HUDEP-2 (cell line): ENCODE data around the gene NTM.

Experiments
- DNase-seq, 76 experiments: peaks; one replicate each; lab custom pipeline; 2025; ENCODE audit not compliant: unreplicated experiment in 76 of 76; lab: John Stamatoyannopoulos, UW

Gene NTM

GRCh38 chr11:131538322-131538721 is 167.9 kb downstream of the NTM start:
- DNase-seq, result no peak

- DNase-seq, result no peak
Observed at GRCh38 chr11:131540676-131541075, 170.3 kb downstream of the NTM start.

DNA sequence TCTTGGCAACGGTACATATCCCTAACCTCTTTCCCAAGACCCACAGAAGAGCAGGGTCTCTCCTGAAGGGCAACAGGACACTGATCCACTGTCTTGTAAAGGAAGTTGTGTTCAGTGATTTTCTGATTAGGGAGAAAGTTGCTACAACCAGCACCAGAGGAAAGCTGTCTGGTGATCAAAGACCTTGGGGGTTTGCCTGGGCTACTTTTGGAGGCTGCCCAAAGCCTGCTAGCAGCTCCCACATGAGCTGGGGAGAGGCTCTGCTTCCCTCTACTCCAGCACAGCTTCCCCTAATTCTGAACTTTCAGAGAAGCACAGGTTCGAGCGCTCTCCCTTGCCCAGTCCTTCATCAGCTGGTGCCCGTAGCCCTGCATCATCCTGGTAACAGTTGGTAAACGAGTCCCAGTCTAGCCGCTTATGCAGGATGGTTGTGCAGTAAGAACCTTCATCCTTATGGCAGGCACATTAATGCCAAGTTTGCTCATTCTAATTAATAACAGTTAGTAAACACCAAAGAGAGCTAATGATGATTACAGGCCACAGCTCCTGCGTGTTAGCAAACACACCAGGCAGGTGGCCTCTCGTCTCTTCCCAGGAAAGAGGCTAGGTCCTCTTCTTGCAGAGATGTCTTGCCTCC is 173.1 kb downstream of the NTM start:
- DNase-seq, result no peak

DNA sequence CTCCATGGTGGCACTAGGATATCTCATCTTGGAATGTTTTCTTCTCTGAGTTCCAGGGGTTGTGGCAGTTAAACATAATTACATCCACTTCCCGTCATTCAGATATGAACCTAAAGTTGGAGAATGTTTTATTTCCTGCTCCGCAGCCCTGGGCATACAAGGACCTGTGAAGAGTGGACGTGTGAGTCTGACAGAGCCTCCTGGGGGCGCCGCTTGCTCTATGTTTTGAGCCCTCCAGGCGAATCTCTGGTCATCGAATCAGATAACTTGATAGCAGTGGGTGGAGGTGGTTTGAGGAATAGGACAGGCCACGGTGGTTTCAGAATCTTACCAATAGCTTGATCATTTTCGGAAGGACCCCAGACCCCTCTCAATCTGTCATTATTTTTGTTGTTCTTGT is 174.2 kb downstream of the NTM start:
- no peak for DNase-seq

GRCh38 chr11:131546218-131546895 is 175.9 kb downstream of the NTM start:
- DNase-seq, result no peak

- DNase-seq, result no peak
Observed at GRCh38 chr11:131549099-131549498, 178.7 kb downstream of the NTM start.

DNA sequence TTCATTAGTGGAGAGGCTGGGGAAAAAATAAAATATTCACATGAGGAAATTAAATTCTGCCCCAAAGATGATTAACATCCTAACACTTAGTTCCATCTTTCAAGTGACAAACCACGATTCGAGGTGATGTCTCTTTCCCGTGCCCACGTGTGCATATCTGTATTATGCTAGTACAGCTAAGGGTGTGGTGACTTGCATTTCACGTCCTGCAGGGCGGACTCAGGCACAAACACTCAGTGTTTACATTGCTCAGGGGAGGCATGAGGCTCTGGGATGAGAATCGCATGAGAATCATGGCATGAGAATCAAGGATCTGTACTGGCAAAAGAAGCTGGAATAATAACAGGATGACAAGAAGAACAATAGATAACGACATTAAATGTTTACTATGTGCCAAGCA is 179.4 kb downstream of the NTM start:
- no peak for DNase-seq

- no peak for DNase-seq
Observed at GRCh38 chr11:131560287-131560686, 189.9 kb downstream of the NTM start.

DNA sequence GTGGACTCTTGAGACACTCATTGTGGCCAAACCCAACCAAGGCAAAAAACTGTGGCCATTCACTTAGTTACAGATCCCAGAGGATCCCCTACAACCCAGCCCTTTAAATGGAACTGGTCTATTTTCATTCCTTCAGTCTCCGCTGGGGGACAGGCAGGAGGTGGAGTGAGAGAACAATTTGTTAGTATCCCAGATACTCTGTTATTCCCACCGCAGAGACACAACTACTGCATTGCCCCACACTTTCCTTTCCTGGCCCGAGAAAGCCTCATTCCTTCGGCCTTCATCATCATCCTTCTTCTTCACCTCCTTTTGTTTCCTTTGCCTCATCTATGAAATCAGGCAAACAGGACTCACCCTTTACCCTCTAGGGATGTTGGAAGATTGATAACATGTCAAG is 191.1 kb downstream of the NTM start:
- DNase-seq, result no peak

DNA sequence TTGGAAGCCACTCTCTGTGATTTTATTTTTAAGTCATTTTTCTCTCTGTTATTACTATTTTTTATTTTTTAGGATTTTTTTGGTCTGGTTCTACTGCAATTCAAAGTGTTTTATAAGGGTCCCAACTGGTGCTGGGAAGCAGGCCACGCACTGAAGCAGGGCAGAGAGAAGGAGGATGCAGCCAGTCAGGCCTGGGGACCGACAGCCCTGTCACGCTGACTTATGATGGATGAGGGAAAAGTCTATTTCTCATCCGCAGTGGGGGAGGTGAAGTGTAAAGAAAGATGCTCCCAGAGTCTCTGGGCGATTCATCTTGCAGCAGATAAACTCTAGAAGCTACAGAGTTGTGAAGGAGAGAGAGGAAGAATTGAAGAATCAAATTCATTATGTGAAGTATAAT is 191.6 kb downstream of the NTM start:
- DNase-seq, result no peak

DNA sequence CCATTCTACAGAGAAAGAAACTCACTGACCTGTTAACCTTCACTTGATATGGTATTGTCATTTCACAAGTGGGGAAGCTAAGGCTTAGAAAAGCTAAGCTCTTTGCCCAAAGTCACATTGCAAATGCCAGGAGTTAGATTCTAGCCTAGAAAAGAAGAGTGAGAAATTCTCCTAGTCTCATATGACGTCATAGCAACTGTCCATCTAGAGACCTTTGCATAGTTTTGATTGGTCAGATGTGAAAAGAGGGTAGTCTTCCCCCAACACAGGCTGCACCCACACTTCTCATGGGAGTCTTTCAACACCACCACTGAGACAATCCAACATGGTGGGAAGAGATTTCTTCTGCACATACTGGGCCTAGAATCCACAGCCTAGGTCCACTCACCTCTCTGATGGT is 197.9 kb downstream of the NTM start:
- DNase-seq, result no peak

DNA sequence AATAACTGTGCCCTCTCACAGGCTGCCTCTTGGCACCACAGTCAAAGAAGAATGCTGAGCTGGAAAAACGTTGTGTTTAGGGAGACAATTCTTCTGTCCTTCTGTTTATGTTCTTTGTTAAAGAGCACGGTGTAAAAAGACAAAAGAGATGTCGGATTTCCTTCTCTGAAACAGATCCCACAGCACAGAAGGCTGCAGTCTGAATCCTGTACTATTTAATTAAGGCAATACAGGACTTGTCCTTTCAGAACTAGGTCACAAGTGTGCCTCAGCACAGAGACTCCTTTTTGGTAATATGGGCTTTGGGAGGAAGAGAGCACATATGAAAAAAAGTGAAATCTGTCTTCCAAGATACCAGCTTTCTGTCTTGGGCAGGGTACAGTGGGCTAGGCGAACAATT is 201.2 kb downstream of the NTM start:
- no peak for DNase-seq

GRCh38 chr11:131572423-131572822 is 202.0 kb downstream of the NTM start:
- no peak for DNase-seq

DNA sequence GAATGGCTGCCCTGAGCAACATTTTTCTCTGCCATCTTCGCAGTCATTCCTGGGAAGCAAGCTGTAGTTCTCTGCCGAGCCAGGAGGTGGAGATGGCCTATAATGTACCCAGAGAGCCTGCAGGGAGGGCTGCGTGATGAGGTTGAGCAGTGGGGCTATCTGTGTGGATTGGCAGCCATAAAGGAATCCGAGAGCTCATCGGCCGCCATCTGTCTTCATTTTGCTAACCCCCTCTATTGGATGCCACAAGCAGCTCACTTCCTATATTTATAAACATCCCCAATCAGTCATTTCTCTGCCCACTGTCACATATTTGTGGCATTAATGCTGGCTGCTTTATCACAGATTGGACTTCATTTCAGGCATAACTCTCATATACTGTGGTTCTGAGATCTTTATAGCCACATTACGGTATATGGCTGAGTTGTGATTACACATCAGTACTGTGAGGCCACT is 209.5 kb downstream of the NTM start:
- peak in 12 of 76 experiments; percentile 0 to 31 (median 6) for DNase-seq

GRCh38 chr11:131580476-131580875 is 210.1 kb downstream of the NTM start:
- DNase-seq, result no peak

GRCh38 chr11:131581046-131581445 is 210.6 kb downstream of the NTM start:
- no peak for DNase-seq

DNA sequence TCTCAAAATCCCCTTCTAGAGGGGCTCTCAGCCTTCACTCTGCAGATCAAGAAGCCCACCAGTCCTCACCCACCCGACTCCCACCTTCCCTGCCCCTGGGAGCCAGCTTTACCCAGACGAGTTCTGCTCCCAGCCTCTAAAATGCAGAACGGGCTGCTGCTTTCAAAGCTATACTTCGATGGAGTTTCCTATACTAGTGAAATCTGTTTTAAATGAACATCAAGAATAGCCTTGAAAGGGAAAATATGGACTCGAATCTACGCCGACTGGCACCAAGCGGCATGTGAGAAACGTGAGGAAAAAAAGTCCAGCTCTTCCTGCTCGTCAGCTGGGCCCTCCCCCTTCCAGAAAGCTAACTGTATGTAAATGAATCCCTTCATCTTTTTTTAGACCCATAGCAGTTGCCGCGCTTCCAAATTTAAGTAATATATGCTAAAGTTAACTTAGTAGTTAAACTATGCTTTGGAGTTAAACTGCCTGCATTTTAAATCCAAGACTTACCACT is 211.7 kb downstream of the NTM start:
- DNase-seq, result no peak

- no peak for DNase-seq
Observed at GRCh38 chr11:131583421-131583820, 213.0 kb downstream of the NTM start.

GRCh38 chr11:131583938-131584337 is 213.5 kb downstream of the NTM start:
- no peak for DNase-seq

- DNase-seq, result no peak
Observed at GRCh38 chr11:131584785-131585592, 214.6 kb downstream of the NTM start.

GRCh38 chr11:131588057-131588456 is 217.6 kb downstream of the NTM start:
- no peak for DNase-seq
